ENCODE measurements around the gene SLC51B.

Gene SLC51B

GRCh38 chr15:65101891-65102708 is 56.9 kb downstream of the SLC51B start:
- no peak for DNase-seq

- DNase-seq = no peak
These were observed 57.7 kb downstream of the SLC51B start for GRCh38 chr15:65102912-65103311.

Measured in EL (cell line).